GM19395 (cell line): ENCODE results near the gene SPTBN4.
"Not testable (repeated sequence)": the region's sequence is repeated elsewhere in the genome, so short reads cannot be mapped to it uniquely, and the experiment has no call there.

Experiments
- ATAC-seq: cut with Tn5 transposase; IDR thresholded peaks from one replicate; pipeline ENCODE4 v1.9.1; 2021; ENCODE audit warnings: mild to moderate bottlenecking, moderate library complexity; ENCODE audit not compliant: unreplicated experiment

The SPTBN4 gene

GRCh38 chr19:40441719-40442253, 25.0 kb upstream of the SPTBN4 start:
- no peak for ATAC-seq

DNA sequence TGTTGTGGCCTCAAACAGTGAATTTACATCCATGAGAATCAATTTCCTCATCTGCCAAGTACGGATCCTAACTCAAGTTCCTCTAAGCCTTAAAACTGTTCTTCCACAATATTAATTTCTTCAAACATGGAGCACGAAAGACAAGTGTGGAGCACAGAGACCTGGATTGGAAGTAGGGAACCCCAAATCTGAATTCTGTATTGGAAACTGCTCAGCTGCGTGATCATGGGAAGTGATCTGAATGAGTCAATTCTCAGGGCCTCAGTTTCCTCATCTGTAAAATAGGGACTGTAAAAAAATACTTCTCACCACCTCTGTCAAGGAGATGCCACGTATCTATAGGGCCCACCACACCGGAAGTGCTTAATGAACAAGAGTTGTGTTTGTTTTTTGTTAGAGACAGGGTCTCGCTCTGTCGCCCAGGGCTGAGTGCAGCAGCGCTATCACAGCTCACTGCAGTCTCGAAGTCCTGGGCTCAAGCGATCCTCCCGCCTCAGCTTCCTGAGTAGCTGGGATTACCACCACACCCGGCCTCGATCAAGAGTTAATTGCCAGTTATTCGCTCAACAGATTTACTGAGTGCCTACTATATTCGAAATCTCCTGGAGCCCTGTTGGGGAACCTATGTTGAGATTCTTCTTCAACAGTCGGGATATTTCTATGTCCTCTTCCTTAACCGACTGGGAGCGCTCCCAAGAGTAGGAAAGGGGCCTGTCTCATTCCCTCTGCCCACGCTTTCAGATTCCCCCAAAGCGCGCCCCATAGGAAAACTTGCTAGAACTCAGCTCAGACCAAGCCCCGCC, 24.3 kb upstream of the SPTBN4 start:
- no peak for ATAC-seq

DNA sequence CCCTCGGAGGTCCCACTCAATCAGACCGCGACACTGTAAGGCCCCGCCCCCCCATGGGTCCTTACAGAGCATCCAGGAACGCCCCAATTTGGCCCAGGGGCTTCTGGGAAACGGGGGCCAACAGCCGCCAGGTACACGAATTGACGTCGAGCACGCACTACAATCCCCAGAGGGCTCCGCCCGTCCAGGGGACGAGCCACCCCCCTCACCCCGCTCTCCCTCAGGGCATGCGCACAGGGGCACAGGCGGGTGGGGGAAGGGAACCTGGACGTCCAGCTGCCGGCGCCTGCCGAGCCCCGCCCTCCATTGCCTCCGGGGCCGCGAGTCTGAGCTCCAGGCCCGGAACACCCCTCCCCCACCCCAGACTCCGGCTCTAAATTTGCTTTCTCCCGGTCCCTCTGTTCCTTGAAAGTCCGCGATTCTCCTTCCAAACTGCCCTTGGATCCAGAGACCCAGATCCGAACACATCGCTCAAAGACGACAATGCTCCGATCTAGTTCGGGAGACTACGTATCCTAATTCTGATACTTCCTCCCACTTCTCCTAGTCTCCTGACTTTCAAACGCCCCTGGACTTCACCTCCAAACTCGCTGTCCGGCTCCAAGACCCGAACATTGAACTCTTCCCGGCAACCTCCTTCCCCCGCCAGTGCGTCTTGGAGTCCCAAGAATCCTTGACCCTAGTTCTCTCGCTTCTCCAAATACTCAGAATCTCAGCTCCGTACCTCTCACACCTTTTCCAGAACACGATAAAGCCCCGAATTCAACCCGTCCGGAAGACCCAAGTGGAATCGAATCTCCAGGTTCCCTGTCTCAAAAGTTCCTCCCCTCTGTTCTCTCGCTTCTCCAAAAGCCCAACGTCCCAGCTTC, 23.4 kb upstream of the SPTBN4 start:
- ATAC-seq: peak; percentile 79

GRCh38 chr19:40444000-40444824, 22.6 kb upstream of the SPTBN4 start, which contains the start of gene SERTAD3:
Gene SERTAD3 (minus strand): TSS chr19:40444335. CDS start chr19:40442080, 2,255 bp downstream.
- peak; percentile 66 for ATAC-seq

DNA sequence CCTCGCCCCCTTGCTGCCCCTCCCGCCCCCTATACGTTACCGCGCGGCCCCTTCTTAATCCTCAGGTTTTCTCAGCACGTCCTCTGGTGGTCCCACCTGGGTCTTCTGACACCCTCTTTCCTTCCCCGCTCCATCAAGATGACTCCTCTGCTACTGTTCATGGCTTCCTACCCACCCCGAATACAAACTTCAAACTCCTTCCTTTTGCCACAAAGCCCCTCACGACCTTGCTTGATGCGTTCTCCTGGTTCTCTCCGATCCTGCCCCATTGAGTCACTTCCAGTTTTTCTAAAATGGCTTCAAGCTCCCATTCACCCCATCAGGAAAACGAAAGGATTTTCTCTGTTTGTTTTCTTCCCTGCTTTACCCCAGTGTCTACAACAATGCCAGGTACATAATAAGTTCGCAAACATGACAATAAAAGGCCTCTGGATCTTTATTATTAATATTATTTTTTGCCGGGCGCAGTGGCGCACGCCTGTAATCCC, 21.9 kb upstream of the SPTBN4 start:
- no peak for ATAC-seq

DNA sequence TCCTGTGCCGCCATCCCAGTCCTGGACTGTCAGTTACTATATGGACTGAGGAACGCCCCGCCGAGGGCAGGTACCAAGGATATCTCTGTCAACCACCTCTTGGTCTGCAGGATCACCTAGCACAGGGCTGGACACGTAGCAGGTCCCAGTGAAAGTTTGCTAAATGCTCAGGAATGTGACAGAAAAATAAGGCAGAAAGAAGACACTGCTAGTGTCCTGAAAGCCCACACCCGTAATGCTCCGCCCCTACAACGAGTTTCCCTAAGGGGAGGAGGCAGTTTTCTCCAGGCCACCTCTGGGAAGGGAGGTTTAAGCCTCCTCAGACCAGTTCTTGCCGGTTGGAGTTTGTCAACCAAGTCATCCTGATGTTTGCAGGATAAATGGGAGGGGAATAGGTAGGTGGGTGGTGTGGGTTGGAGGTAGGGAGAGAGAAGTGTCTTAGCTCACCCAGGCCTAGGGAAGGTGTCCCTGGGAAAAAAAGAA, 21.0 kb upstream of the SPTBN4 start:
- ATAC-seq: no peak

- no peak for ATAC-seq
Measured at GRCh38 chr19:40446263-40446784, 20.5 kb upstream of the SPTBN4 start.

DNA sequence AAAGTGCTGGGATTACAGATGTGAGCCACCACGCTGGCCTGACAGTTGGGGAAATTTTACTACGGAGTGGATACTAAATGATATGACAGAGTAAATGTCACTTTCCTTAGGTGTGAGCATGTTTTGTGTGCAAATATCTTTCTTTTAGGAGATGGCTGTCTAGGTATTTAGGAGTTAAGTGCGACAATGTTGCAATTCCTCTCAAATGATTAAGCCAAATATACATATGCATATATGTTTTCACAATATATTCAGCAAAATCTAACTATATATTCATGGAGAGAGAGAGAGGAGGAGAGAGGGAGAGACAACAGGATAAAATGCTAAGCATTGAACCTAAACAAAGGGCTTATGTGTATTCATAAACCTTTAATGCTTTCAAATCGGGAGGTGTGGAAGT, 17.3 kb upstream of the SPTBN4 start:
- no peak for ATAC-seq

DNA sequence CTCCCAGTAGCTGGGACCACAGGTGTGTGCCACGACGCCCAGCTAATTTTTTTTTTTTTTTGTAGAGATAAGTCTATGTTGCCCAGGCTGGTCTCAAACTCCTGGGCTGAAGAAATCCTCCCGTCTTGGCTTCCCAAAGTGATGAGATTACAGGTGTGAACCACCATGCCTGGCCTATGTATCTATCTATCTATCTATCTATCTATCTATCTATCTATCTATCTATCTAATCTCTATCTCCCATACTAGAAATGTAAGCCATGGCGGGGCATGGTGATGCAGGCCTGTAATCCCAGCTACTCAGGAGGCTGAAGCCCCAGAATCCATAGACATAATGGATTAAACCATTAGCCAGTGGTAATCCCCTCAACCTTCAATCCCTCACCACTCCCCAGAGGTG, 16.1 kb upstream of the SPTBN4 start:
- no peak for ATAC-seq

GRCh38 chr19:40452016-40452415, 14.8 kb upstream of the SPTBN4 start:
- no peak for ATAC-seq

DNA sequence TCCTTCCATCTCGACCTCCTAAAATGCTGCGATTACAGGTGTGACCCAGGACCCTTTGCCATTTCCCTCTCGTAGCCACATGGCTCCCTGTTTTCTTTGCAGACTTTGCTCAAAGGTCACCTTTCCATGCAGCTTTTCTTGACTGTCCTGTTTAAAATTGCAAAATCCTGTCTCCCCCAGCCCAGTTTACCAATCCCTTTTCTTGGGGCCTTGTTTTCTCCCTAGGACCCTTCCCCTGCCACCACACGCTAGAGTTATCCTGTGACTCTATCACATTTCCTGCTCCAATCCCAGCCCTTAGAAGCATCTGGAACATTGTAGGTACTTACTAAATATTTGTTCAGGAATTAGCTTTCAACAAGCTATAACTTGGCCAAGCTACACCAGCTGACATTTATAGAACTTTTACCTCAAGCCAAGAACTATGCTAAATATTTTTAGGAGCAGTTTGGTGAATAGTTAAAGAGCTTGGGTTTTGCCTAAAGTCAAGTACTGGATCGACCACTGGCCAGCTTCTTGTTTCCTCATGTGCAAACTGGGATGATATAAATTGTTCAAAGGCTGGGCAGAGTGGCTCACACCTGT, 13.6 kb upstream of the SPTBN4 start:
- ATAC-seq: no peak

DNA sequence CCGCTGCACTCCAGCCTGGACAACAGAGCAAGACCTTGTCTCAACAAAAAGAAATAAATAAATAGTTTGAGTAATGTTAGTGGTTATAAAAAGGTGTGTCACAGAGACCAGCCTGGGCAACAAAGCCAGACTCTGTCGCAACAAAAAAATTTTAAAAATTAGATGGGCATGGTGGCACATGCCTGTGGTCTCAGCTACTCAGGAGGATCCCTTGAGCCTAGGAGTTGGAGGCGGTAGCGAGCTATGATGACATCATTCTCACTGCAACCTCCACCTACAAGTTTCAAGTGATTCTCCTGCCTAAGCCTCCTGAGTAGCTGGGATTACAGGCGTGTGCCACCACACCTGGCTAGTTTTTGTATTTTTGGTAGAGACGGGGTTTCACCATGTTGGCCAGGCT, 12.9 kb upstream of the SPTBN4 start:
- ATAC-seq: not testable (repeated sequence)

DNA sequence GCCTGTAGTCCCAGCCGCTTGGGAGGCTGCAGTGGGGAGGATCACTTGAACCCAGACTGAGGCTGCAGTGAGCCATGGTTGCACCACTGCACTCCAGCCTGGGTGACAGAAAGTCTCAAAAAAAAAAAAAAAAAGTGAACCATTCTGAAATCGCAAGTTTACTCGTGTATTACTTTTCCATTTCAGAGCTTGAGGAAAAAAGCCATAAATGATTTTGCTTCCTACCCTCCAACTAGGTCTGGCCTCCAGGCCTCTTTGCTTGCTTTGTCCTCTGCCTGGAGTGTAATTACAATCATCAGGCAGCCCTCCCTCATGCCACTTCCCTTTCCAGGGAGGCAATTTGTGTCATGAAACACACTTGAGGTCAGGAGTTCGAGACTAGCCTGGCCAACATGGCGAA, 9.8 kb upstream of the SPTBN4 start:
- ATAC-seq: no peak

DNA sequence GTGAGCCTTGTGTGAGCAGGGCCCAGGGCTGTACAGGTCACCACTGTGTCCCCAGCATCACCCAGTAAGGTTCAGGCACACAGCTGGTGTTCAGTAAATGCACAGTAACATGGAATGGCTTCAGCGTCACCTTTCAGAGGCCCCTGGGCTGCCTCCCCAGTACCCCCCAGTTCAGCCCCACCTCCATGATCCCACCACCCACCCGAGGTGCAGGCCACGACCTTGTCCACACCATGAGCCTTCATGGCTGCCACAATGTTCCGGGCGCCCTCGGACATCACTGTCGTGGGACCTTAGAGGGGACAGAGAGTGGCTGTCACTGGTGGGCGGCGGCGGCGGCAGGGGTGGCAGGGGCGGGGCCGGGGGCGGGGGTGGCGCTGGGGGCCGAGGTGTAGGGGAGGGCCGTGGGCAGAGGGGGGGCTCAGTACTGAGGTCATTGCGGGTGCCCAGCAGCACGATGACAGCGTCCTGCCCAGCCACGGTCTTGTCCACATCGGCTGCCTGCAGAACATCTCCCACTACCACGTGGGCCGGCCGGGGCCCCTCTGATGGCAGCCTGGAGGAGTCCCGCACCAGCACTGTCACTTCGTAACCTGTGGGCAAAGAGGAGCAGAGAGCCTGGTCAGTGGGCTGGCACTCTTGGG, 8.7 kb upstream of the SPTBN4 start:
- ATAC-seq: no peak

- no peak for ATAC-seq
Measured at GRCh38 chr19:40458597-40458974, 8.2 kb upstream of the SPTBN4 start.

DNA sequence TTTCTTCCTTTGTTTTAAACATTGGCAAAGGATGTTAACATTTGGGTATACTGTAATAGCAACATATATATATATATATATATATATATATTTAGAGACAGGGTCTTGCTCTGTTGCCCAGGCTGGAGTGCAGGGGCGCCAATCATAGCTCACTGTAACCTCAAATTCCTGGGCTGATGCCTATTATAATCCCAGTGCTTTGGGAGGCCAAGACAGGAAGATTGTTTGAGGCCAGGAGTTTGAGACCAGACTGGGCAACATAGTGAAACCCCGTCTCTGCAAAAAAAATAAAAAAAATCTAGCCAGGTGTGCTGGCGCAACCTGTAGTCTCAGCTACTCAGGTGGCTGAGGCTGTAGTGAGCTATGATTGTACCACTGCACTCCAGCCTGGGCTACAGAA, 6.6 kb upstream of the SPTBN4 start:
- no peak for ATAC-seq

- no peak for ATAC-seq
Measured at GRCh38 chr19:40461669-40462221, 5.1 kb upstream of the SPTBN4 start.

- not testable (repeated sequence) for ATAC-seq
Measured at GRCh38 chr19:40463587-40464037, 3.2 kb upstream of the SPTBN4 start.
